Parathyroid adenoma (tissue), 2 donors: ENCODE measurements around the gene TOM1L2.

Source experiments
- H2AFZ ChIP-seq: fragments of 300-600 bp; sonication (generic); one replicate; pipeline ENCODE4 v1.7.0; 2017; ENCODE audit warnings: antibody characterized with exemption, mild to moderate bottlenecking
- H3K27ac ChIP-seq: fragments of 300-600 bp; sonication (generic); one replicate; pipeline ENCODE4 v1.7.0; 2017
- H3K27me3 ChIP-seq: fragments of 300-600 bp; sonication (generic); one replicate; pipeline ENCODE4 v1.7.0; 2017; ENCODE audit warnings: low read length; ENCODE audit not compliant: control insufficient read depth, insufficient read depth
- H3K36me3 ChIP-seq: fragments of 300-600 bp; sonication (generic); one replicate; pipeline ENCODE4 v1.7.0; 2017; ENCODE audit warnings: low read length; ENCODE audit not compliant: control insufficient read depth, insufficient read depth
- H3K4me1 ChIP-seq: fragments of 300-600 bp; sonication (generic); one replicate; pipeline ENCODE4 v1.7.0; 2017; ENCODE audit warnings: control low read depth
- H3K4me2 ChIP-seq: fragments of 300-600 bp; sonication (generic); one replicate; pipeline ENCODE4 v1.7.0; 2017; ENCODE audit warnings: low read length
- H3K4me3 ChIP-seq: fragments of 300-600 bp; sonication (generic); one replicate; pipeline ENCODE4 v1.7.0; 2017; ENCODE audit warnings: low read depth, low read length
- H3K79me2 ChIP-seq: fragments of 300-600 bp; sonication (generic); one replicate; pipeline ENCODE4 v1.7.0; 2017; ENCODE audit warnings: control low read depth
- H3K9ac ChIP-seq: fragments of 300-600 bp; sonication (generic); one replicate; pipeline ENCODE4 v1.7.0; 2017; ENCODE audit warnings: mild to moderate bottlenecking
- H3K9me3 ChIP-seq: fragments of 300-600 bp; sonication (generic); one replicate; pipeline ENCODE4 v1.7.0; 2017; ENCODE audit warnings: low read length; ENCODE audit not compliant: control insufficient read depth
- CTCF ChIP-seq: fragments of 300-600 bp; sonication (generic); IDR thresholded peaks from one replicate; pipeline ENCODE4 v1.7.0; 2017; ENCODE audit warnings: antibody characterized with exemption, mild to moderate bottlenecking
- donor health status: primary hyperparathyroidism.

TOM1L2 gene

GRCh38 chr17:17823433-17824118 lies 148.6 kb downstream of the TOM1L2 start:
- Histone ChIP-seq H3K4me3 (peak overlapping the region; percentile 46), H3K27ac (peak overlapping the region; percentile 58), H3K27me3 (no peaks in the 10 kb centered on the region), H3K9ac (no peak overlapping the region), H3K4me1 (peaks cover 39% of the 10 kb centered on the region), H3K36me3 (no peaks in the 10 kb centered on the region), H3K79me2 (peaks cover 9% of the 10 kb centered on the region), H3K9me3 (no peaks in the 10 kb centered on the region), H3K4me2 (peak overlapping the region; percentile 79), H2AFZ (peak overlapping the region; percentile 9)
- no peak for TF ChIP-seq CTCF

- Histone ChIP-seq H3K9ac (peak overlapping the region; percentile 6), H3K27ac (no peak overlapping the region), H3K79me2 (peaks cover 9% of the 10 kb centered on the region), H3K27me3 (no peaks in the 10 kb centered on the region), H3K4me2 (peak overlapping the region; percentile 64), H3K36me3 (no peaks in the 10 kb centered on the region), H2AFZ (no peak overlapping the region), H3K4me1 (peaks cover 39% of the 10 kb centered on the region), H3K4me3 (peak overlapping the region; percentile 21), H3K9me3 (no peaks in the 10 kb centered on the region)
- TF ChIP-seq CTCF = no peak
Observed at GRCh38 chr17:17822616-17823015, 149.6 kb downstream of the TOM1L2 start.

GRCh38 chr17:17822189-17822588 lies 150.0 kb downstream of the TOM1L2 start:
- no peaks in the 10 kb centered on the region for H3K9me3 ChIP-seq
- no peak overlapping the region for H3K9ac ChIP-seq
- no peaks in the 10 kb centered on the region for H3K27me3 ChIP-seq
- no peak overlapping the region for H3K27ac ChIP-seq
- H3K4me1 ChIP-seq = peaks cover 39% of the 10 kb centered on the region
- no peak for TF ChIP-seq CTCF
- no peak overlapping the region for H2AFZ ChIP-seq
- H3K36me3 ChIP-seq = no peaks in the 10 kb centered on the region
- H3K79me2 ChIP-seq = peaks cover 9% of the 10 kb centered on the region
- peak overlapping the region; percentile 64 for H3K4me2 ChIP-seq
- H3K4me3 ChIP-seq = peak overlapping the region; percentile 21

- no peaks in the 10 kb centered on the region for H3K27me3 ChIP-seq
- H3K4me1 ChIP-seq = peaks cover 28% of the 10 kb centered on the region
- no peak overlapping the region for H3K4me2 ChIP-seq
- no peaks in the 10 kb centered on the region for H3K9me3 ChIP-seq
- no peaks in the 10 kb centered on the region for H3K36me3 ChIP-seq
- peaks cover 9% of the 10 kb centered on the region for H3K79me2 ChIP-seq
- no peak overlapping the region for H3K4me3 ChIP-seq
- H3K9ac ChIP-seq = no peak overlapping the region
- no peak for TF ChIP-seq CTCF
- H3K27ac ChIP-seq = no peak overlapping the region
- no peak overlapping the region for H2AFZ ChIP-seq
Observed at GRCh38 chr17:17820463-17821158, 151.6 kb downstream of the TOM1L2 start.
